NCI-H1092 (cell line): ENCODE results near the gene IQSEC1.
"Not testable (repeated sequence)": the region's sequence is repeated elsewhere in the genome, so short reads cannot be mapped to it uniquely, and the experiment has no call there.

ENCODE experiments used
- DNase-seq: peaks from one replicate; lab custom pipeline; 2025; lab: John Stamatoyannopoulos, UW

The IQSEC1 gene

DNA sequence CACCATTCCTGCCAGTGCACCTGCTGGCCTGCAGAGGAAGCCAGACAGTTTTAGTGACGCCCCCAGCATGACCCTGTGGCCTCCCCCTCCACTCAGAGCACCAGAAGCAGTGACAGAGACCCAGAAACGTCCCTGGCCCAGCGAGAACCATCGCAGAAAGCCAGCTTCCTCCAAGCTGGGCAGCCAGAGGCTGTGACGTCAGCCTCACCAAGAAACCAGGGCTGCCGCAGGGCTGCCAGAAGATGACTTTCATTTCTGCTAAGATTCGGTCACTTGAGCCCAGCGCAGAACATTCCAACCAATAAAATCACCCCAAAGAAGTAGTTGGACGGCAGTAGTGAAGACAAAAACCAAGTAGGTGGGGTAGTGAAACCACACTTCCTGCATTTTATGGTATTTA, 202.3 kb downstream of the IQSEC1 start:
- DNase-seq, result no peak

DNA sequence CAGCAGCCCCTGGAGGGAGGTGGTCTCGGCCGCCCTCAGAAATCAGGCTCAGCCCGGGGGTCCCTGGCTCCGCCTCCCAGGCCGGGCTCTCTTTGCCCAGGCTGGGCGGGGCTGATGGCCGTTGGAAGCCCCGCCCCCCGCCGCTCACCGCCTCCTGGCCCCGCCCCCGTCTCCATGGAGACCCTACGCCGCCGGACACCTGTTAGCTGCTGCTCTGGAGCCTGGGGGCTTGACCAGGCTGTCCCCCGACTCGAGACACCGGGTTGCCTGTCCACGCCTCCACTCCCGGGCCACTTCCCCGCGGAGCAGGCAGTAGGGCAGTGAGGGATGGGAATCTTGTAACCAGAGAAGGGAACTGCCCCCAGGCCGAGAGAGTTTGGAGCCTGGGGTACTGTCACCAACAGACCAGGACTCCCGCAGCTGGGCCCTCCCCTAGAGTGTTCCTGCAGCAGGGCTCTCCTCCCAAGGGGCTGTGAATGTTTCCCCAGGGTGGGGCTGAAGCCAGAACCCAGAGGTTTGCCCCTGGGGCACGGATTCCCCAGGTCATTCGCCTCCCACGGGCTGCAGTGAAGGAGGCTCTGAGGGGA, 204.1 kb downstream of the IQSEC1 start:
- DNase-seq, result peak; percentile 36

GRCh38 chr3:12868039-12869034, 204.9 kb downstream of the IQSEC1 start:
- DNase-seq, result peak; percentile 84

GRCh38 chr3:12866836-12867235, 206.4 kb downstream of the IQSEC1 start:
- DNase-seq, result no peak

- no peak for DNase-seq
These were observed 208.0 kb downstream of the IQSEC1 start for GRCh38 chr3:12865271-12865670.

DNA sequence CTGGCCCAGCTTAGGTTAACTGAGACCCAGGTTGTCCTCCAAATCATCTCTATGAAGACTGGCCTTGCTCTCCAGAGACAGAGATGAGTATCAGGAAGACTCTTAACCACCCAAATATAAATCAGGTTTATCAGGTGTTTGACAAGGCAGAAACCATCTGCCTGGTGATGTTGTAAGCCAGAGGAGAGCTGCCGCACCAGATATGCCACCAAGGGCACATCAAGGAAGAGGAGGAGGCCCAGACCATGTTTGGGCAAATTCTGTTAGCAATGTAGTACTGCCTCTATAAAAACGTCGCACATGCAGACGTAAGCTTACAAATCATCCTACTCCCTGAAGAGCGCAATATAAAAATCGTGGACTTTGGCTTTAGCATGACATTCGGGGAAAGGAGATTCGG, 210.8 kb downstream of the IQSEC1 start:
- no peak for DNase-seq

GRCh38 chr3:12861611-12862010, 211.6 kb downstream of the IQSEC1 start:
- no peak for DNase-seq

- no peak for DNase-seq
These were observed 213.4 kb downstream of the IQSEC1 start for GRCh38 chr3:12859840-12860239.

GRCh38 chr3:12856626-12857025, 216.6 kb downstream of the IQSEC1 start:
- DNase-seq, result no peak

DNA sequence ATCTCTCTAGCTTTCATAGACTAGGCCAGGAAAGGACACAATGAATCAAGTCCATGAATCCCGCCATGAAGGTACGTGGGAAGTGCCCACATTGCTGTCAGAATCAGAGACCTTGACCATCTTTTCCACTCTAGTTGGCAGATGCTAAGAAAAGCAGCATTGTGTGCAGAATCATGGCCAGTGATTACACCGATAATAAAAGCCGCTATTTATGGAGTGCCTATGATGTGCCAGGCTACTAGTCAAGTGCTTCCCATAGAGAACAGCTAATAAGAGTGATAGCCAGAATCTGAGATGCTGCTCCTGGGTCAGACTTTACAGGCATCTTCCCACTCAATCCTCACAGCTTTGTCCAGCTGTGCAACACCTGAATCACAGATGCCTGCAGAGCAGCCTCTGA, 218.7 kb downstream of the IQSEC1 start:
- DNase-seq, result no peak

- DNase-seq, result not testable (repeated sequence)
These were observed 219.4 kb downstream of the IQSEC1 start for GRCh38 chr3:12853847-12854246.

- DNase-seq, result no peak
These were observed 221.0 kb downstream of the IQSEC1 start for GRCh38 chr3:12852201-12852600.
